ENCODE measurements around the gene SYT10. TPM values are rescaled to one million over a fixed set of nuclear protein-coding genes. Genes with fewer than 3 reads are reported as not detected.
A peak's percentile ranks its signal among the peaks of the same experiment; 100 is the strongest.
"Not testable (repeated sequence)": the region's sequence is repeated elsewhere in the genome, so short reads cannot be mapped to it uniquely, and the experiment has no call there.

SYT10 gene
- total RNA-seq = not detected in 2 replicates
- polyA plus RNA-seq (2012) = not detected

- DNase-seq (ENCODE audit: low read depth) = peak; percentile 18
These were observed at the start of gene SYT10 for GRCh38 chr12:33439587-33440011. Gene SYT10, minus strand, starts transcription at chr12:33439819. Its CDS starts 297 bp downstream, at chr12:33439522.

GRCh38 chr12:33488036-33488435, 48.4 kb upstream of the SYT10 start:
- no peak for DNase-seq (ENCODE audit: low read depth)

GRCh38 chr12:33486058-33486457, 46.4 kb upstream of the SYT10 start:
- DNase-seq (ENCODE audit: low read depth) = no peak

GRCh38 chr12:33484161-33484560, 44.5 kb upstream of the SYT10 start:
- DNase-seq (ENCODE audit: low read depth) = no peak

DNA sequence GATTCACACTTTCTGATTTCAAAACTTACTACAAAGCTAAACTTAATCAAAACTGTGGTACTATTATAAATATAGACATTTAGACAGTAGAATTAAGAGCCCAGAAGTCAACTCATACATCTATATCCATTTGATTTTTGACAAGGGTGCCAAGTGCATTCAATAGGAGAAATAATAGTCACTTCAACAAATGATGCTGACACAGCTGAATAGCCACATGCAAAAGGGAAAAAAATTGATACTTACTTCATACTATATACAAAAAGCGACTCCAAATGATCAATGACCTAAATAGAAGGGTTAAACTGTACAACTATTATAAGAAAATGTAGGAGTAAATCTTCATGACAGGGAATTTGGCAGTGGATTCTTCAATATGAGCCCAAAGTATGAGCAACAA, 40.7 kb upstream of the SYT10 start:
- no peak for DNase-seq (ENCODE audit: low read depth)

DNA sequence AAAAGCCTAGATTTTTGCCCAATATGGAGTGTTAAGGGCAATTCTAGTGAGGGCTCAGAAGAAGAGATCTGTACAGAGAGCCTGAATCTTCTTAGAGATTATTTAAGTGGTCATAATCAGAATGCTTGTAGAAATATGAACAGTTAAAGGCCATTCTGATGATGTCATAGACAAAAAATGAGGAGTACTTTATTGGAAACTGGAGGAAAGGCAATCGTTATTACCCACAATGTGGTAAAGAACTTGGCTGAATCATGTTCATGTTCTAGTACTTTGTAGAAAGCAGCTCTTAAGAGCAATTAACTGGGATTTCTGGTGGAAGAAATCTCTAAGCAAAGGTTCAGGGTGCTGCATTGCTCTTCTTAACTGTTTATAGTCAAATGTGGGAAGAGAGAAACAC, 36.4 kb upstream of the SYT10 start:
- peak; percentile 22 for DNase-seq (ENCODE audit: low read depth)

DNA sequence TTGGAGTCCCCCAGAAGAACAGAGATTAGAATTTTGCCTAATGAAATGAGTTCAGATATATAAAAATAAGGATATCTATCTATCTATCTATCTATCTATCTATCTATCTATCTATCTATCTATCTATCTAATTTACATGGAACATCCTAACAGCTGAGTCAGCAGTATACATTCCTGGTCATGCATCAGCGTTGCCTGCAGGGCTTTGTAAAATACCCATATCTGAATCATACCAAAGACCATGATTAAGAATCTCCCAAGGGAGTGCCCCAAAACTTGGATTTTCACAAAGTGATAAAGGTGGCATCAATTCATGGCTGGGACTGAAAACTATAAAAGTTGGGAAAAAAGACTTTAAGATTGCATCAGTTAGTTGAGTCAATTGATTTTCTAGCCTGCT, 32.7 kb upstream of the SYT10 start:
- no peak for DNase-seq (ENCODE audit: low read depth)

- no peak for DNase-seq (ENCODE audit: low read depth)
These were observed 15.5 kb upstream of the SYT10 start for GRCh38 chr12:33455096-33455495.

- no peak for DNase-seq (ENCODE audit: low read depth)
These were observed 10.9 kb upstream of the SYT10 start for GRCh38 chr12:33450480-33450879.

GRCh38 chr12:33440477-33440876, 858 bp upstream of the SYT10 start:
- DNase-seq (ENCODE audit: low read depth) = no peak

- DNase-seq (ENCODE audit: low read depth) = no peak
These were observed 600 bp downstream of the SYT10 start for GRCh38 chr12:33438851-33439586.

- no peak for DNase-seq (ENCODE audit: low read depth)
These were observed 1.4 kb downstream of the SYT10 start for GRCh38 chr12:33438025-33438772.

GRCh38 chr12:33437598-33437997, 2.0 kb downstream of the SYT10 start:
- no peak for DNase-seq (ENCODE audit: low read depth)

GRCh38 chr12:33432992-33433391, 6.6 kb downstream of the SYT10 start:
- no peak for DNase-seq (ENCODE audit: low read depth)

- DNase-seq (ENCODE audit: low read depth) = no peak
These were observed 8.0 kb downstream of the SYT10 start for GRCh38 chr12:33431648-33432047.

DNA sequence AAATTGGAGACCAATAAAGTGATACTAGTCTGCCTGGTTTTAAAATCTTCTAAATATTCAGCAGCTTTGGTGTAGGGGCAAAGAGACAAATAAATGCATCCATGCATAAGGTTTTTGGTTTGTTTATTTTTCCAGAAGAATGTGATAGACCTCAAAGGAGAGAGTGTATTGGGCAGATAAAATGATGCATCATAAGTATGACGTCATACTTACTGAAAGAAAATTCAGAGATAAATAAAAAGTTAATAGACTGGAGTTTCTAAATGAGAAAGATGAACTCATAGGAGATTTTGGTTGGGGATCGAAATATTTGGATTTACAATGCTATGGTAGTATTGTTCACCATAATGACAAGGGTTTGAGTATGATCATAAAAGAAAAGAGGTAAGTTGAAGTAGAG, 10.2 kb downstream of the SYT10 start:
- no peak for DNase-seq (ENCODE audit: low read depth)

- peak; percentile 50 for DNase-seq (ENCODE audit: low read depth)
These were observed 12.5 kb downstream of the SYT10 start for GRCh38 chr12:33427071-33427470.

DNA sequence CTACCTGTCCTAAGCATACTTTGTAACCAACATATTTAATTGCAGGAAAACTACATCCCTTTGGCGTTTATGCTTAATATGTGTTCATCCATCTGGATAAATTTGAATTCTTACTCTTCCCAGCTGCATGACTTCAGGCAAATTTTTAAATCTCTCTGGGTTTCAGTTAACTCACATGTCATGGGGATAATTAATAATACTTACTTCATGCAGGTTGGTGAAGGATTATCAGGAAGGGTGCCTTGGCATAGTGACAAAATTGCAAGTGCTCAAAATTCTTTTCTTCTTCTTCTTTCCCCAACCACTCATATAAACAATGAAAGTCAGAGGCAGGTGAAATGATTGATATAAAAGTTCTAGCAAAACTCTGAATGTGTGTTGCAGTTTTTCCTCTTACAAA, 15.9 kb downstream of the SYT10 start:
- DNase-seq (ENCODE audit: low read depth) = no peak

DNA sequence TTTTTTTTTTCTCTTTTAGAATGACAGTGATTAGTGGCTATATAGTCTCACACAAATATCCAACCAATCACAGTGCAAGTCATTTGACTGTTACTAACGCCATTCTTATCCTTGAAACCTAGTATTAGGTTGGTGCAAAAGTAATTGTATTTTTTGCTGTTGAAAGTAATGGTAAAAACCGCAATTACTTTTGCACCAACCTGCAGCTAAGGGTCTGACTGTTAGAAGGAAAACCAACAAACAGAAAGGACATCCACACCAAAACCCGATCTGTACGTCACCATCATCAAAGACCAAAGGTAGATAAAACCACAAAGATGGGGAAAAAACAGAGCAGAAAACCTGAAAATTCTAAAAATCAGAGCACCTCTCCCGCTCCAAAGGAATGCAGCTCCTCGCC, 27.2 kb downstream of the SYT10 start:
- DNase-seq (ENCODE audit: low read depth) = not testable (repeated sequence)

GRCh38 chr12:33383503-33383902, 56.1 kb downstream of the SYT10 start:
- no peak for DNase-seq (ENCODE audit: low read depth)

DNA sequence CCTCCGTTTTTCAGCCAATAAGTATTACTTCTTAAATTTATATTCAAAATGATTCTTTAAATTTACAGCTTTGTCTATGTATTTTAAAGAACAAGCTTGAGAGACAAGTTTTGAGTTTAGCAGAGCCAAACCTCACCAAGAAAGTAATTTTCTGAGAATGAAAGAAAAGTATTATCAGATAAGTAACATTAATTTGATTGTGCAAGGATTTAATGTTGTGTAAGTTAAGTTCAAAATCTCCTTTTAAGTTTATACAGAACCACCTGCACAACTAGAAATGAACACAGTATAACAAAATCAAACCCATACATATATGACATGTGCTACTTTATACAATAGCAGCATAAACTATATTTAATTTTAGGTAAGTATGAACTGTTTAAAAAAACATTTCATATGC, 63.5 kb downstream of the SYT10 start:
- DNase-seq (ENCODE audit: low read depth) = no peak

DNA sequence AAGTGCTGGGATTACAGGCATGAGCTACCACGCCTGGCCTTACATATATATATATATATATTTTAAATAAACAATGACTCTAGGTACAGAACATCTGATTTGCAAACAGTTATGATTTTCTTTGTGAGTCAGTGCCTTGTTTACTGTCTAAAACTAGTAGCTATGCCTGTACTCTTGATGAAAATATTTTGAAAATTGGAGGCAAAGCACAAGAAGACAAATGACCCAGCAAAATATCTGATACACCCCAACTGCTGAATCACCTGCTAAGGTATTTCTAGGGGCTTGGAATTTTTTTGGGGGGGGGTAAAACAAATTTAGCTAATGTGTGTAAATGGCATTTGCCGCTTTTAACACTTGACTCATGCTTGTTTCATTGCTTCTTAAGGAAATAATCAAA, 69.3 kb downstream of the SYT10 start:
- no peak for DNase-seq (ENCODE audit: low read depth)

DNA sequence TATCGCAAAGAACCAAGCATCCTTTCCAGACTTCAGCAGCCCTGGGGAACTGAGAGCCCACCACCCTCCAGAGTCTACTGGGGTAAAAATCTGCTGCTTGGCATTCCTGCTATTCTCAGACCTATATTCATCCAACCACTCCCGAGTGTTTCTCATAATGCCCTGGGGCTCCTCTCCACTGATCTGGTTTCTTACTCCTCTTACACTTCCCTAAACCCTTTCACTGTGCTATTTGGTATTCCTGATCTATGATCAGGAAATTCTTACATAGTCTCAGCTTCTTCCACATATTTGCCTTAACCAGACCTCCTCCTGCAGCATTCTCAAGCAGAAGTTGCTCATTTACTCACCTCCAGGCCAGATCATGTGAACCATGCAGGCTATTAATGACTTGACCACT, 82.4 kb downstream of the SYT10 start:
- no peak for DNase-seq (ENCODE audit: low read depth)
